Measurements from ENCODE around the gene ZBED1.

- TF ChIP-seq CTCF (conservative IDR thresholded peaks at IDR 0.05) (no peak), ZFX (IDR thresholded peaks at IDR 0.05) (no peak)
Measured at GRCh38 chrX:2485789-2486345, 14.9 kb downstream of the ZBED1 start.
